ENCODE data around the gene TGIF2. TPM values are rescaled to one million over a fixed set of nuclear protein-coding genes. Genes with fewer than 3 reads are reported as not detected.
A peak's percentile ranks its signal among the peaks of the same experiment; 100 is the strongest.

Gene TGIF2
- total and polyA plus RNA-seq, 2 of the 13 experiments (the other 11 are each of a cell fraction or from before 2014, with no cell fraction given) = 41.3 to 53.9 TPM

GRCh38 chr20:36623444-36623843 is 50.0 kb downstream of the TGIF2 start (continued):
- peak; percentile 71 for TF ChIP-seq PAXIP1 (CRISPR knock-in tag; conservative IDR thresholded peaks at IDR 0.05)
- peak; percentile 68; the same call in 1 of the 2 replicates for TF ChIP-seq ZNF205 (CRISPR knock-in tag; IDR thresholded peaks at IDR 0.05)
- no peak for TF ChIP-seq PBX2 (CRISPR knock-in tag; IDR thresholded peaks at IDR 0.05)
- TF ChIP-seq ZNF615 (CRISPR knock-in tag; IDR thresholded peaks at IDR 0.05; ENCODE audit: borderline replicate concordance) = no peak
- TF ChIP-seq ZMYM3 (CRISPR knock-in tag; IDR thresholded peaks at IDR 0.05) = peak; percentile 61; the same call in 1 of the 2 replicates
- TF ChIP-seq ZNF281 (CRISPR knock-in tag; IDR thresholded peaks at IDR 0.05; ENCODE audit: borderline replicate concordance) = no peak
- TF ChIP-seq ZC3H4 (CRISPR knock-in tag; IDR thresholded peaks at IDR 0.05; ENCODE audit: borderline replicate concordance) = no peak
- TF ChIP-seq ZNF292 (CRISPR knock-in tag; IDR thresholded peaks at IDR 0.05; ENCODE audit: borderline replicate concordance, low read depth) = no peak
- no peak for TF ChIP-seq IRF9 (CRISPR knock-in tag; IDR thresholded peaks at IDR 0.05; ENCODE audit: borderline replicate concordance)
- TF ChIP-seq JARID2 (CRISPR knock-in tag; IDR thresholded peaks at IDR 0.05; ENCODE audit: insufficient replicate concordance) = no peak
- no peak for TF ChIP-seq KDM5A (IDR thresholded peaks at IDR 0.05; ENCODE audit: borderline replicate concordance, low read length)
- TF ChIP-seq ZNF280B (CRISPR knock-in tag; IDR thresholded peaks at IDR 0.05; ENCODE audit: borderline replicate concordance) = no peak
- no peak for TF ChIP-seq NFE2L1 (CRISPR knock-in tag; IDR thresholded peaks at IDR 0.05; ENCODE audit: borderline replicate concordance)
- TF ChIP-seq ZNF724P (CRISPR knock-in tag; IDR thresholded peaks at IDR 0.05; ENCODE audit: borderline replicate concordance) = no peak
- no peak for TF ChIP-seq CC2D1A (CRISPR knock-in tag; IDR thresholded peaks at IDR 0.05)
- peak; percentile 81; the same call in 1 of the 2 replicates for TF ChIP-seq FOXJ3 (CRISPR knock-in tag; IDR thresholded peaks at IDR 0.05; ENCODE audit: borderline replicate concordance)
- no peak for TF ChIP-seq ZNF644 (CRISPR knock-in tag; IDR thresholded peaks at IDR 0.05; ENCODE audit: low read depth)
